ENCODE measurements around the gene CDC42BPG.
A peak's percentile ranks its signal among the peaks of the same experiment; 100 is the strongest.

CDC42BPG gene

GRCh38 chr11:64836448-64837072 is 7.9 kb downstream of the CDC42BPG start:
- H3K27me3 ChIP-seq (ENCODE audit: control insufficient read depth in 2 of 2, insufficient read depth in 2 of 2, low read length in 2 of 2) = no peaks in the 10 kb centered on the region
- H3K4me3 ChIP-seq (ENCODE audit: low read length in 2 of 2) = no peak overlapping the region
- no peak overlapping the region for H3K9ac ChIP-seq (ENCODE audit: low read depth in 1 of 2, low read length in 2 of 2)
- H3K4me1 ChIP-seq (ENCODE audit: control insufficient read depth in 2 of 2, insufficient read depth in 2 of 2, low read length in 2 of 2) = peaks cover 0 to 5% of the 10 kb centered on the region in 2 donors
- H3K9me3 ChIP-seq (ENCODE audit: control insufficient read depth in 2 of 2, low read length in 2 of 2) = no peaks in the 10 kb centered on the region
- no peak overlapping the region for H3K27ac ChIP-seq (ENCODE audit: low read depth in 2 of 2, low read length in 2 of 2)
- peaks cover 41 to 47% of the 10 kb centered on the region in 2 donors for H3K36me3 ChIP-seq (ENCODE audit: control insufficient read depth in 2 of 2, insufficient read depth in 2 of 2, low read length in 2 of 2)

GRCh38 chr11:64835616-64836447 is 8.6 kb downstream of the CDC42BPG start:
- H3K27me3 ChIP-seq (ENCODE audit: control insufficient read depth in 2 of 2, insufficient read depth in 2 of 2, low read length in 2 of 2) = no peaks in the 10 kb centered on the region
- H3K9ac ChIP-seq (ENCODE audit: low read depth in 1 of 2, low read length in 2 of 2) = no peak overlapping the region
- no peaks in the 10 kb centered on the region for H3K9me3 ChIP-seq (ENCODE audit: control insufficient read depth in 2 of 2, low read length in 2 of 2)
- no peak overlapping the region for H3K4me3 ChIP-seq (ENCODE audit: low read length in 2 of 2)
- H3K36me3 ChIP-seq (ENCODE audit: control insufficient read depth in 2 of 2, insufficient read depth in 2 of 2, low read length in 2 of 2) = peaks cover 40 to 48% of the 10 kb centered on the region in 2 donors
- H3K4me1 ChIP-seq (ENCODE audit: control insufficient read depth in 2 of 2, insufficient read depth in 2 of 2, low read length in 2 of 2) = peaks cover 0 to 5% of the 10 kb centered on the region in 2 donors
- peak overlapping the region in 1 of 2 donors; percentile 47 for H3K27ac ChIP-seq (ENCODE audit: low read depth in 2 of 2, low read length in 2 of 2)

- H3K9ac ChIP-seq (ENCODE audit: low read depth in 1 of 2, low read length in 2 of 2) = no peak overlapping the region
- H3K36me3 ChIP-seq (ENCODE audit: control insufficient read depth in 2 of 2, insufficient read depth in 2 of 2, low read length in 2 of 2) = peaks cover 41 to 52% of the 10 kb centered on the region in 2 donors
- H3K27ac ChIP-seq (ENCODE audit: low read depth in 2 of 2, low read length in 2 of 2) = peak overlapping the region in 1 of 2 donors; percentile 47
- H3K9me3 ChIP-seq (ENCODE audit: control insufficient read depth in 2 of 2, low read length in 2 of 2) = no peaks in the 10 kb centered on the region
- H3K4me3 ChIP-seq (ENCODE audit: low read length in 2 of 2) = no peak overlapping the region
- H3K27me3 ChIP-seq (ENCODE audit: control insufficient read depth in 2 of 2, insufficient read depth in 2 of 2, low read length in 2 of 2) = no peaks in the 10 kb centered on the region
- peaks cover 0 to 5% of the 10 kb centered on the region in 2 donors for H3K4me1 ChIP-seq (ENCODE audit: control insufficient read depth in 2 of 2, insufficient read depth in 2 of 2, low read length in 2 of 2)
Observed at GRCh38 chr11:64834723-64835615, 9.5 kb downstream of the CDC42BPG start.

GRCh38 chr11:64834031-64834722 is 10.3 kb downstream of the CDC42BPG start:
- Histone ChIP-seq H3K4me3 (ENCODE audit: low read length in 2 of 2) (no peak overlapping the region), H3K9ac (ENCODE audit: low read depth in 1 of 2, low read length in 2 of 2) (no peak overlapping the region), H3K4me1 (ENCODE audit: control insufficient read depth in 2 of 2, insufficient read depth in 2 of 2, low read length in 2 of 2) (peaks cover 0 to 5% of the 10 kb centered on the region in 2 donors), H3K9me3 (ENCODE audit: control insufficient read depth in 2 of 2, low read length in 2 of 2) (no peaks in the 10 kb centered on the region), H3K27me3 (ENCODE audit: control insufficient read depth in 2 of 2, insufficient read depth in 2 of 2, low read length in 2 of 2) (no peaks in the 10 kb centered on the region), H3K27ac (ENCODE audit: low read depth in 2 of 2, low read length in 2 of 2) (no peak overlapping the region), H3K36me3 (ENCODE audit: control insufficient read depth in 2 of 2, insufficient read depth in 2 of 2, low read length in 2 of 2) (peaks cover 34 to 52% of the 10 kb centered on the region in 2 donors)

GRCh38 chr11:64833509-64833908 is 10.9 kb downstream of the CDC42BPG start:
- Histone ChIP-seq H3K36me3 (ENCODE audit: control insufficient read depth in 2 of 2, insufficient read depth in 2 of 2, low read length in 2 of 2) (peaks cover 29 to 46% of the 10 kb centered on the region in 2 donors), H3K27me3 (ENCODE audit: control insufficient read depth in 2 of 2, insufficient read depth in 2 of 2, low read length in 2 of 2) (no peaks in the 10 kb centered on the region), H3K9ac (ENCODE audit: low read depth in 1 of 2, low read length in 2 of 2) (no peak overlapping the region), H3K4me1 (ENCODE audit: control insufficient read depth in 2 of 2, insufficient read depth in 2 of 2, low read length in 2 of 2) (peaks cover 0 to 5% of the 10 kb centered on the region in 2 donors), H3K4me3 (ENCODE audit: low read length in 2 of 2) (no peak overlapping the region), H3K27ac (ENCODE audit: low read depth in 2 of 2, low read length in 2 of 2) (no peak overlapping the region), H3K9me3 (ENCODE audit: control insufficient read depth in 2 of 2, low read length in 2 of 2) (no peaks in the 10 kb centered on the region)

- no peaks in the 10 kb centered on the region for H3K27me3 ChIP-seq (ENCODE audit: control insufficient read depth in 2 of 2, insufficient read depth in 2 of 2, low read length in 2 of 2)
- peaks cover 26 to 44% of the 10 kb centered on the region in 2 donors for H3K36me3 ChIP-seq (ENCODE audit: control insufficient read depth in 2 of 2, insufficient read depth in 2 of 2, low read length in 2 of 2)
- H3K9me3 ChIP-seq (ENCODE audit: control insufficient read depth in 2 of 2, low read length in 2 of 2) = no peaks in the 10 kb centered on the region
- H3K27ac ChIP-seq (ENCODE audit: low read depth in 2 of 2, low read length in 2 of 2) = no peak overlapping the region
- no peak overlapping the region for H3K9ac ChIP-seq (ENCODE audit: low read depth in 1 of 2, low read length in 2 of 2)
- H3K4me3 ChIP-seq (ENCODE audit: low read length in 2 of 2) = no peak overlapping the region
- H3K4me1 ChIP-seq (ENCODE audit: control insufficient read depth in 2 of 2, insufficient read depth in 2 of 2, low read length in 2 of 2) = peaks cover 0 to 5% of the 10 kb centered on the region in 2 donors
Observed at GRCh38 chr11:64833198-64833502, 11.3 kb downstream of the CDC42BPG start.

GRCh38 chr11:64832467-64833197 is 11.8 kb downstream of the CDC42BPG start:
- H3K9ac ChIP-seq (ENCODE audit: low read depth in 1 of 2, low read length in 2 of 2) = no peak overlapping the region
- peaks cover 22 to 42% of the 10 kb centered on the region in 2 donors for H3K36me3 ChIP-seq (ENCODE audit: control insufficient read depth in 2 of 2, insufficient read depth in 2 of 2, low read length in 2 of 2)
- H3K4me3 ChIP-seq (ENCODE audit: low read length in 2 of 2) = no peak overlapping the region
- no peaks in the 10 kb centered on the region for H3K27me3 ChIP-seq (ENCODE audit: control insufficient read depth in 2 of 2, insufficient read depth in 2 of 2, low read length in 2 of 2)
- H3K4me1 ChIP-seq (ENCODE audit: control insufficient read depth in 2 of 2, insufficient read depth in 2 of 2, low read length in 2 of 2) = peaks cover 0 to 5% of the 10 kb centered on the region in 2 donors
- H3K9me3 ChIP-seq (ENCODE audit: control insufficient read depth in 2 of 2, low read length in 2 of 2) = no peaks in the 10 kb centered on the region
- H3K27ac ChIP-seq (ENCODE audit: low read depth in 2 of 2, low read length in 2 of 2) = no peak overlapping the region

GRCh38 chr11:64831411-64831891 is 13.0 kb downstream of the CDC42BPG start:
- no peaks in the 10 kb centered on the region for H3K27me3 ChIP-seq (ENCODE audit: control insufficient read depth in 2 of 2, insufficient read depth in 2 of 2, low read length in 2 of 2)
- H3K27ac ChIP-seq (ENCODE audit: low read depth in 2 of 2, low read length in 2 of 2) = no peak overlapping the region
- peaks cover 0 to 5% of the 10 kb centered on the region in 2 donors for H3K4me1 ChIP-seq (ENCODE audit: control insufficient read depth in 2 of 2, insufficient read depth in 2 of 2, low read length in 2 of 2)
- peaks cover 26 to 53% of the 10 kb centered on the region in 2 donors for H3K36me3 ChIP-seq (ENCODE audit: control insufficient read depth in 2 of 2, insufficient read depth in 2 of 2, low read length in 2 of 2)
- no peak overlapping the region for H3K4me3 ChIP-seq (ENCODE audit: low read length in 2 of 2)
- no peaks in the 10 kb centered on the region for H3K9me3 ChIP-seq (ENCODE audit: control insufficient read depth in 2 of 2, low read length in 2 of 2)
- no peak overlapping the region for H3K9ac ChIP-seq (ENCODE audit: low read depth in 1 of 2, low read length in 2 of 2)

Data from mucosa of rectum (tissue), 2 donors.